Naive B cell (primary cell): ENCODE data around the gene LDAF1. TPM values are rescaled to one million over a fixed set of nuclear protein-coding genes. Genes with fewer than 3 reads are reported as not detected.
A peak's percentile ranks its signal among the peaks of the same experiment; 100 is the strongest.
"Not testable (repeated sequence)": the region's sequence is repeated elsewhere in the genome, so short reads cannot be mapped to it uniquely, and the experiment has no call there.

Source experiments
- ATAC-seq, 2 donors: fragments of 150-1000 bp; cut with Tn5 transposase; 2 replicates each; pipeline ENCODE4 v1.10.0; 2021; ENCODE audit warnings: low read depth in 2 of 2, mild to moderate bottlenecking in 2 of 2, moderate library complexity in 2 of 2
- DNase-seq: peaks from one replicate; pipeline ENCODE4 v3.0.0; 2022
- H3K27ac Mint-ChIP-seq, 6 donors: one replicate each; pipeline ENCODE4 v1.8.0; 2020 to 2022; ENCODE audit warnings: mild to moderate bottlenecking in 6 of 6, mixed read lengths in 6 of 6, moderate library complexity in 5 of 6, inconsistent platforms in 2 of 6
- H3K27me3 Mint-ChIP-seq, 3 donors: one replicate each; pipeline ENCODE4 v1.8.0; 2021 to 2022; ENCODE audit warnings: mixed read lengths in 3 of 3, mild to moderate bottlenecking in 1 of 3
- H3K36me3 Mint-ChIP-seq, 2 donors: one replicate each; pipeline ENCODE4 v1.8.0; 2020 to 2022; ENCODE audit warnings: mixed read lengths in 2 of 2, inconsistent platforms in 1 of 2, mild to moderate bottlenecking in 1 of 2
- H3K4me1 Mint-ChIP-seq, 3 donors: one replicate each; pipeline ENCODE4 v1.8.0; 2020 to 2022; ENCODE audit warnings: mixed read lengths in 3 of 3, inconsistent platforms in 1 of 3, mild to moderate bottlenecking in 1 of 3, moderate library complexity in 1 of 3
- H3K4me3 Mint-ChIP-seq, 8 donors: one replicate each; pipeline ENCODE4 v1.8.0; 2020 to 2022; ENCODE audit warnings: mild to moderate bottlenecking in 8 of 8, mixed read lengths in 8 of 8, moderate library complexity in 8 of 8, inconsistent platforms in 2 of 8
- H3K9me3 Mint-ChIP-seq, 7 donors: one replicate each; pipeline ENCODE4 v1.8.0; 2020 to 2022; ENCODE audit warnings: mixed read lengths in 7 of 7, mild to moderate bottlenecking in 5 of 7, inconsistent platforms in 2 of 7, moderate library complexity in 1 of 7
- polyA plus RNA-seq, 6 donors: library from polyadenylated mRNA; unstranded; fragments of 300-500 nt; fragmentation: Illumina TruSeq; gene quantifications; one replicate each; pipeline ENCODE4 v1.2.3, GENCODE V29; 2021; ENCODE audit warnings: low read depth in 6 of 6

Gene LDAF1
- polyA plus RNA-seq, 6 donors from 2014 or later, result 18.3 to 30.6 (median 22.0) TPM

DNA sequence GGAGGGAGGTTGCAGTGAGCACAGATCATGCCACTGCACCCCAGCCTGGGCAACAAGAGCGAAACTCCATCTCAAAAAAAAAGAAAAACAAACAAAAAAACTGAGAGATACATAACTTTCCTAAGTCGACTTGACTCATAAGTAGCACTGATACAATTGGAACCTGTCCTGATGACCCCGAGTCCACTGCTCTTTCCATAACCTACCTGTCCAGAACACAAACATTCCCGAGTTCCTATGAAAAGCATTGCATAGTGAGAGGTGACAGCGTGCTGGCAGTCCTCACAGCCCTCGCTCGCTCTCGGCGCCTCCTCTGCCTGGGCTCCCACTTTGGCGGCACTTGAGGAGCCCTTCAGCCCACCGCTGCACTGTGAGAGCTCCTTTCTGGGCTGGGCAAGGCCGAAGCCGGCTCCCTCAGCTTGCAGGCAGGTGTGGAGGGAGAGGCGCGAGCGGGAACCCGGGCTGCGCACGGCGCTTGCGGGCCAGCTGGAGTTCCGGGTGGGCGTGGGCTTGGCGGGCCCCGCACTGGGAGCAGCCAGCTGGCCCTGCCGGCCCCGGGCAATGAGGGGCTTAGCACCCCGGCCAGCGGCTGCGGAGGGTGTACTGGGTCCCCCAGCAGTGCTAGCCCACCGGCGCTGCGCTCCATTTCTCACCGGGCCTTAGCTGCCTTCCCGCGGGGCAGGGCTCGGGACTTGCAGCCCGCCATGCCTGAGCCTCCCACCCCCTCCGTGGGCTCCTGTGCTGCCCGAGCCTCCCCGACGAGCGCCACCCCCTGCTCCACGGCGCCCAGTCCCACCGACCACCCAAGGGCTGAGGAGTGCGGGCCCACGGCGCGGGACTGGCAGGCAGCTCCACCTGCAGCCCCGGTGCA, 6.1 kb upstream of the LDAF1 start:
- H3K27ac Mint-ChIP-seq, H3K4me3 Mint-ChIP-seq, H3K36me3 Mint-ChIP-seq, DNase-seq, H3K4me1 Mint-ChIP-seq, ATAC-seq, H3K9me3 Mint-ChIP-seq: not testable (repeated sequence)
- H3K27me3 Mint-ChIP-seq, result peaks cover 20 to 36% (median 26%) of the 10 kb centered on the region in 3 donors

DNA sequence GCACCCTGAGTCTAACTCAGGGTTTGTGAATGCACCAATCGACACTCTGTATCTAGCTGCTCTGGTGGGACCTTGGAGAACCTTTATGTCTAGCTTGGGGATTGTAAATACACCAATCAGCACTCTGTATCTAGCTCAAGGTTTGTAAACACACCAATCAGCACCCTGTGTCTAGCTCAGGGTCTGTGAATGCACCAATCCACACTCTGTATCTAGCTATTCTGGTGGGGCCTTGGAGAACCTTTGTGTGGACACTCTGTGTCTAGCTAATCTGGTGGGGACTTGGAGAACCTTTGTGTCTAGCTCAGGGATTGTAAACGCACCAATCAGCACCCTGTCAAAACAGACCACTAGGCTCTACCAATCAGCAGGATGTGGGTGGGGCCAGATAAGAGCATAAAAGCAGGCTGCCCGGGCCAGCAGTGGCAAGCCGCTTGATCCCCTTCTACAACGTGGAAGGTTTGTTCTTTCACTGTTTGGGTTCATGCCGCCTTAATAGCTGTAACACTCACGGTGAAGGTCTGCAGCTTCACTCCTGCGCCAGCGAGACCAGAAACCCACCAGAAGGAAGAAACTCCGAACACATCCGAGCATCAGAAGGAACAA, 5.2 kb upstream of the LDAF1 start:
- peaks cover 11 to 27% (median 19%) of the 10 kb centered on the region in 3 donors for H3K27me3 Mint-ChIP-seq
- H3K27ac Mint-ChIP-seq, DNase-seq, ATAC-seq, H3K4me3 Mint-ChIP-seq, H3K9me3 Mint-ChIP-seq, H3K36me3 Mint-ChIP-seq, H3K4me1 Mint-ChIP-seq: not testable (repeated sequence)

DNA sequence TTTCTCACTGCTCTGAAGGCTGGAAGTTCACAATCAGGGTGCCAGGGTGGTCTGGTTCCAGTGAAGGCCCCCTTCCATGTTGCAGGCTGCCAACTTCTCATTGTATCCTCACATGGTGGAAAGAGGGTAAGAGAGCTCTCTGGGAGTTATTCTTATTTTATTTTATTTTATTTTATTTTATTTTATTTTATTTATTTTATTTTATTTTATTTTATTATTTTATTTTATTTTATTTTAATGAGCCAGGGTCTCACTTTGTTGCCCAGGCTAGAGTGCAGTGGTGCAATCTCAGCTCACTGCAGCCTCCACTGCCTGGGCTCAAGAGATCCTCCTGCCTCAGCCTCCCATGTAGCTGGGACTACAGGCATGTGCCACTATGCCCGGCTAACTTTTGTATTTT, 2.5 kb upstream of the LDAF1 start:
- H3K4me1 Mint-ChIP-seq, result peaks cover 16 to 19% (median 18%) of the 10 kb centered on the region in 3 donors
- not testable (repeated sequence) for ATAC-seq, H3K9me3 Mint-ChIP-seq, H3K36me3 Mint-ChIP-seq, DNase-seq, H3K27me3 Mint-ChIP-seq, H3K27ac Mint-ChIP-seq
- peak overlapping the region in 1 of 8 donors; percentile 33 for H3K4me3 Mint-ChIP-seq

DNA sequence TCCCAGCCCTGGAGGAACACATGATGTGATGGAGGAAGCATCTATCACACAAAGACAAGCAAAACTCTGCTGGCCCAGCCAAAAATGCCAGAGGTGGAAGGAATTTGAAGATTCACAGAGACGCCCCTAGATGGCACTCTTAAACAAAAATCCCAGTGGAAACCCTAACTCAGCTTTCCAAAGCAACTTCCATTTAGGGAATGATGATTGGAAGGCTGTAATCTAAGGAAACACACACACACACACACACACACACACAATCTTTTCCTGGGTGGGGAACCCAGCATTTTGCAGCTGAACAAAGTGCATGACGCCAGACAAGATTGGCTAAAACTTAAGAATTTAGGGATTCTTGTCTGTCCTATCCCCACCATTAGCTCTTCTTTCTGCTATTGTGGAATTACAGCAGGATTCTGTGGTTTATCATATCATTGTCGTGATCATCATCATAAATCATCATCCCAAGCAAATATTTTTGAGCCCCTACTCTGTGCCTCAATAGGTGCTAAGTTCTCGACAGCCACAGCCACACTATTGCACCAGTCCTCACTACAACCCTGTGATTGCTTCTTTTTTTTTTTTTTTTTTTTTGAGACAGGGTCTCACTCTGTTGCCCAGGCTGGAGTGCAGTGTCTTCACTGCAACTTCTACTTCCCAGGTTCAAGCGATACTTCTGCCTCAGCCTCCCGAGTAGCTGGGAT, 1.6 kb upstream of the LDAF1 start:
- H3K27ac Mint-ChIP-seq, result peak overlapping the region in 2 of 6 donors; percentile 9 to 11

DNA sequence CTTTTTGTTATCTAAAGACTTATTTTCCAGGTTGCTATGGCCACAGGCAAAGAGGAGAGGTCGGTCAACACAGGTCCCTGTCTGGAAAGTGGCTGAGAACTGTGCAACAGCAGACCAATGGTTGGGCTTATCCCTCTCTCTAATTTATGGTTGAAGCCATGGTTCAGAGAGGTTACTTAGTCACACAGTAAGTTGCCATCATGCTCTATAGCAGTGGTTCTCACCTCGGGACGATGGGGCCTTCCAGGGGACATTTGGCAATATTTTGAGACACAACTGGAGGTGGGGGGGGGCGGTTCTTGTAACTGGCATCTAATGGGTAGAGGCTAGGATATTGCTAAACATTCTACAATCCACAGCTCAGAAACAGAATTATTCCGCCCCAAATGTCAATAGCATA, 842 bp upstream of the LDAF1 start:
- Mint-ChIP-seq H3K4me3 (peak overlapping the region; percentile 77 to 99 (median 96)), H3K27me3 (no peaks in the 10 kb centered on the region)
- DNase-seq, result no peak

More for the DNA sequence above, 1.6 kb upstream of the LDAF1 start:
- Mint-ChIP-seq H3K4me3 (peak overlapping the region in 6 of 8 donors; percentile 2 to 97 (median 61)), H3K27me3 (no peaks in the 10 kb centered on the region), H3K4me1 (peaks cover 16 to 19% (median 18%) of the 10 kb centered on the region in 3 donors), H3K36me3 (no peaks in the 10 kb centered on the region), H3K9me3 (no peaks in the 10 kb centered on the region)
- ATAC-seq, result no peak
- DNase-seq, result peak; percentile 19

DNA sequence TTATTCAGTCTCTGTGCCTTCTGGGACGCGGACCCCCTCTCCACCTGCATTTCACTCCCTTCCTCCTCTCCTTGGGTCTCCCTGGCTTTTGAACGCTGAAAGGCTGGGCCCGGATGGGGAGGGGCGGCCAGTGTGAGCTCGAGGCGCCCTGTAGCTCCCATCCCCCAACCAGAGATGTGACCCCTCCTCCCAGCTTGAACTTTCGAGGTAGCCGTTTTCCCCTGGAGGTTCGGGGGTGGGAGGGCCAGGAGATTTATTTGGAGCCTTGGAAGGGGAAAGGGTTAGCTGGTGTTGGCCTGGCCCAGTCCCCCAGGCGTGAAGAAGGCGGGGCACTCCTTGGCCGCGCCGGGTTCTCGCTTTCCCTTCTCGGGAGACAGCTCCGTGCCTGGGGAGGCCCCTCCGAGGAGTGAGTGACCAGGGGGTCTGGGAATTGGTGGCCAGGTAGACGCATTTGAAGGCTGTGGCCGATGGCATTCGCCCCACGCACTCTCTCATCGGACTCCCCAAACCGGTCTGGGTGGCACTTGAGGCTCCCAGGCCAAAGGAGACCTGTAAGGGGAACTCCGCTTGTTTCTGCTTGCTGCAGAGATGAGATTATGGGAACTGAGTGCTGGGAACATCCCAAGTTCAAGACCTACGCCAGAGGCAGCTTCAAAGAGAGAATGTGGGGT, 942 bp downstream of the LDAF1 start:
- Mint-ChIP-seq H3K4me3 (peak overlapping the region; percentile 92 to 99 (median 96)), H3K9me3 (no peaks in the 10 kb centered on the region), H3K27ac (peak overlapping the region; percentile 71 to 94 (median 86)), H3K36me3 (peaks cover 0 to 7% of the 10 kb centered on the region in 2 donors), H3K4me1 (peaks cover 16 to 22% (median 18%) of the 10 kb centered on the region in 3 donors), H3K27me3 (no peaks in the 10 kb centered on the region)
- ATAC-seq (peak; percentile 43 to 44), DNase-seq (peak; percentile 43)

More for the DNA sequence above, 842 bp upstream of the LDAF1 start:
- ATAC-seq, result no peak
- peaks cover 16 to 19% (median 18%) of the 10 kb centered on the region in 3 donors for H3K4me1 Mint-ChIP-seq
- H3K36me3 Mint-ChIP-seq, result peaks cover 0 to 4% of the 10 kb centered on the region in 2 donors
- no peaks in the 10 kb centered on the region for H3K9me3 Mint-ChIP-seq
- peak overlapping the region in 3 of 6 donors; percentile 11 to 84 (median 37) for H3K27ac Mint-ChIP-seq

DNA sequence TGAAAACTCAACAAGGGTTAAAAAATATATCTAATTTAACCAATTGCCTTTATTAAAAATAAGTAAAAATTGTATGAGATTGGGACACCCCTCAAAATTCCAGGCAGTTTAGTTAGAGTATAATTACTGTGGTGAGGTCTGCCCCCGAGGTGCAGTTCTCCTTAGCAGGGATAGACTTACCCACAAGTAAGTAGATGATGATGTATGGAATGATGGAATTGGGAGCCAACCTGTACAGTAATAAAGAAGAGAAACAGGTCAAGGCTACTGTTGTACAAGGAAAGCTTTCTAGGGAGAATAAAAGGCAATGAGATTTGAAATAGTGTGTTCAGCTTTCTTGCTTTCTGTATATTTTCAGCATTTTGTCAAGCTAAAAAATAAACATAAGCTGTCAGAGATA, 1.8 kb downstream of the LDAF1 start:
- no peak for ATAC-seq
- H3K4me1 Mint-ChIP-seq, result peaks cover 18 to 22% (median 22%) of the 10 kb centered on the region in 3 donors
- no peaks in the 10 kb centered on the region for H3K27me3 Mint-ChIP-seq
- no peaks in the 10 kb centered on the region for H3K9me3 Mint-ChIP-seq
- H3K36me3 Mint-ChIP-seq, result peaks cover 0 to 12% of the 10 kb centered on the region in 2 donors
- DNase-seq, result no peak
- peak overlapping the region in 3 of 8 donors; percentile 95 to 98 (median 97) for H3K4me3 Mint-ChIP-seq
- peak overlapping the region in 1 of 6 donors; percentile 83 for H3K27ac Mint-ChIP-seq

DNA sequence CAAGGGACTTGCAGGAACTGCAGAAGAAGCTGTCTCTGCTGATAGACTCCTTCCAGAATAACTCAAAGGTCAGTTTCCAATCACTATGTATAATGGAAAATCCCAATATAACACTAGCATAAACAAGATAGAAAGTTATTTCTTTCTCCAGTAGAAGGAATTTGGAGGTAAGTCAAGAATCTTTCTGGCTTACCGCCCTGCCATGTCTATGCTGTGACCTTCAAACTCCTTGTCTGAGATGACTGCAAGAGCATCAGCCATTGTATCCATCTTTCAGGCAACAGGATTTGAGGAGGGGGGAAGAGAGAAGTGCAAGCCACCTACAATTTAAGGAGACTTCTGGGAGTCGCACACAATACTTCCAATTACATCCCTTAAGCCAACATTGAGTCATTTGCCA, 2.7 kb downstream of the LDAF1 start:
- no peaks in the 10 kb centered on the region for H3K9me3 Mint-ChIP-seq
- ATAC-seq, result no peak
- H3K36me3 Mint-ChIP-seq, result peaks cover 0 to 12% of the 10 kb centered on the region in 2 donors
- H3K27me3 Mint-ChIP-seq, result no peaks in the 10 kb centered on the region
- H3K4me1 Mint-ChIP-seq, result peaks cover 18 to 22% (median 22%) of the 10 kb centered on the region in 3 donors
- no peak for DNase-seq
- H3K27ac Mint-ChIP-seq, result peak overlapping the region in 1 of 6 donors; percentile 33
- peak overlapping the region in 1 of 8 donors; percentile 34 for H3K4me3 Mint-ChIP-seq

DNA sequence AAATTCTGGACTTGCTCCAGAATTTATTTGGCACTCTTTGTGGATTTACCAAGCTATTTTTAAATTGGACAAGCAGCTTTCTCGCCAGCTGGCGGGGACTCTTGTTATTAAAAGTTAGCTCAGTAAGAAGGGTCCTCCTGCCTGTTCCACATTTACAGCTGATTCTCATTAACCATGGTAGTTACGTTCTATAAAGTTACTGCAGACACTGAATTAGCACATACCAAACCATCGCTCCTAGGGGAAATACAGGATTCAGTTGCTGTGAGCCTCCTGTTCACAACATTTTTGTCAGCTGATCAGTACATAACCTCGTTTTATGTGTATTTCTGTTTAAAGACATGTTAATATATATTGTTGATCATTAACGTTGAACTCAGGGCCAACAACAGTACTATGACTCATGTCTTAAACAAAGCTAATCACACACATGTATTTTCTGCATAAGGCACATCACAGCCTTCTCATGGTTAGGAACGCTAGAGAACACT, 4.2 kb downstream of the LDAF1 start:
- DNase-seq (no peak), ATAC-seq (no peak)
- H3K36me3 Mint-ChIP-seq, result peaks cover 0 to 16% of the 10 kb centered on the region in 2 donors
- H3K27me3 Mint-ChIP-seq, result no peaks in the 10 kb centered on the region
- no peak overlapping the region for H3K4me3 Mint-ChIP-seq
- H3K9me3 Mint-ChIP-seq, result no peaks in the 10 kb centered on the region
- peaks cover 18% of the 10 kb centered on the region in 3 donors for H3K4me1 Mint-ChIP-seq
- peak overlapping the region in 1 of 6 donors; percentile 43 for H3K27ac Mint-ChIP-seq

DNA sequence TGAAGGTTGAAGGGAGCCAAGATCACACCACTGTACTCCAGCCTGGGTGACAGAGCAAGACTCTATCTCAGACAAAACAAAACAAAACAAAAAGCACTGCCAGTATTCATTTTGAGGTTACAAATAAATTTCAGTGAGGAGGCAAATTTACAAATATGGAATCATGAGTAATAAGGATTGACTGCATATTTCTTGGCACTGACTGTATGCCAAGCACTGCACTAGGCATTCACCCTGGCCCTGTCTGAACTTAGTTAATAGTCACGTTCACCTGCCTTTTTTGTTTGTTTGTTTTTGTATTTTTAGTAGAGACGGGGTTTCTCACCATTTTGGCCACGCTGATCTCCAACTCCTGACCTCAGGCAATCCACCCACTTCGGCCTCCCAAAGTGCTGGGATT, 5.1 kb downstream of the LDAF1 start:
- Mint-ChIP-seq H3K9me3 (no peaks in the 10 kb centered on the region), H3K4me3 (no peak overlapping the region), H3K4me1 (peaks cover 12 to 18% (median 18%) of the 10 kb centered on the region in 3 donors), H3K27me3 (no peaks in the 10 kb centered on the region), H3K27ac (peak overlapping the region in 1 of 6 donors; percentile 27), H3K36me3 (peaks cover 0 to 16% of the 10 kb centered on the region in 2 donors)
- DNase-seq (no peak), ATAC-seq (no peak)

DNA sequence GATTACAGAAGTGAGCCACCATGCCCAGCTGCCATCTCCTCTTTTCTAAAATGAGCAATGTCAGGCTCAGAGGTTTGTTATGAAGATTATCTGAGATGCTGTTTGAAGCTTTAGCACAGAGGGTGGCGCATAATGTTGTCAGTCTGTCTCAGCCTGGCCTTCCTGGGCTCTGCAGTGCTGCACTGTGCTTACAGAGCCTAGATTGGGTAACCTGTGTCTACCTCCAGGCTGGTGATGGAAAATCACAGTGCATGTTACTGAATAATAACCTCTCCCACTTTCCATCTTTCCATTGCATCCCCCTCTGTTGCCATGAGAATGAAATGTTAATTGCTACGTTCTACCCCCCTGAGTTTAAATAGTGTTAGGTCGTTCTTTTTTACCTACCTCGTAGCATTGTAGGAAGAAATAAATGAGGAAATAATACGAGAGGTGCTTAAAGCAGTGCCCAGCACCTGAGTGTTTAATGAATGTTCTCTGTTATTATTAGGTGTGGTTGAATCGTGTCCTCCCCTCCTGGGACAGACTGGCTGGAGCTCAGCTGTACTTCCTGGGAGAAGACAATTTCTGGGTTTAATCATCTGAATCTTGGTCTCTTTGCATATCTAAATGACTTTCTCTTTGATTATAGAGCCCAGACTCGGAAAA, 6.2 kb downstream of the LDAF1 start:
- Mint-ChIP-seq H3K27me3 (no peaks in the 10 kb centered on the region), H3K9me3 (no peaks in the 10 kb centered on the region), H3K27ac (peak overlapping the region in 2 of 6 donors; percentile 4 to 47), H3K36me3 (peaks cover 0 to 16% of the 10 kb centered on the region in 2 donors), H3K4me1 (peaks cover 8 to 11% (median 9%) of the 10 kb centered on the region in 3 donors), H3K4me3 (no peak overlapping the region)
- DNase-seq, result no peak
- ATAC-seq, result no peak

DNA sequence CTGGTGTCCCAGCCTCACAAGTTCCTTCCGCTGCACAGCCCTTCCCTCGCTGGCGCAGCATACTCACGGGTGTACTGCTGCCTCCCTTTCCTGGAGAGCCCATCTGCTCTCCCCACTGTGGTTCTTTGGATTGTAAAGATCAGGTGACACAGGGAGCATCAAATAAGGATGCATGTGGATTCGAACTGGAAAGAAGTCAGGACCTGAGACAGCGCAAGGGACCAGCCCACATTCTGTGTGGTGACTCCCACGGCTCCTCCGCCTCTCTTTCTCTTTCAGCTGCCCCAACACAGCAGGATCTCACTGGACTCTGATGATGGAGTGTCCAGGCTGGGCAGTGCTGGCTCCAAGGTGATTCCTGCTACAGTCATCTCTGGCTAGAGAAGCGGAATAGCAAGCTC, 8.1 kb downstream of the LDAF1 start:
- Mint-ChIP-seq H3K4me1 (peaks cover 0 to 5% (median 3%) of the 10 kb centered on the region in 3 donors), H3K9me3 (no peaks in the 10 kb centered on the region), H3K4me3 (no peak overlapping the region), H3K27me3 (no peaks in the 10 kb centered on the region), H3K27ac (no peak overlapping the region), H3K36me3 (peaks cover 7 to 22% of the 10 kb centered on the region in 2 donors)
- no peak for DNase-seq
- no peak for ATAC-seq
